Tibial artery (tissue), 4 donors: ENCODE measurements around the gene ACTR3.

Experiments
- DNase-seq, 2 donors: peaks; one replicate each; pipeline ENCODE4 v3.0.0-alpha.2; 2019
- H3K27ac ChIP-seq, 2 donors: fragments of 200-600 bp; sonication (generic) in 1 of 2; 1 replicate in 1 of 2; 2 replicates in 1 of 2; pipeline ENCODE4 v1.5.1; 2018 to 2019; ENCODE audit warnings: mild to moderate bottlenecking in 1 of 2
- H3K27me3 ChIP-seq, 2 donors: fragments of 200-600 bp; sonication (generic) in 1 of 2; one replicate each; pipeline versions ENCODE4 v1.5.1 to v1.6.0; 2016 to 2019
- H3K36me3 ChIP-seq, 3 donors: fragments of 200-600 bp; sonication (generic) in 2 of 3; one replicate each; pipeline ENCODE4 v1.5.1; 2016 to 2019; ENCODE audit warnings: mild to moderate bottlenecking in 2 of 3
- H3K4me1 ChIP-seq, 4 donors: fragments of 200-600 bp; sonication (generic) in 2 of 4; 1 replicate in 3 of 4; 2 replicates in 1 of 4; pipeline ENCODE4 v1.5.1; 2016 to 2019
- H3K4me3 ChIP-seq, 2 donors: fragments of 200-600 bp; sonication (generic) in 1 of 2; 1 replicate in 1 of 2; 2 replicates in 1 of 2; pipeline ENCODE4 v1.5.1; 2018 to 2019; ENCODE audit warnings: mild to moderate bottlenecking in 2 of 2
- H3K9me3 ChIP-seq, 3 donors: fragments of 200-600 bp; sonication (generic) in 1 of 3; one replicate each; pipeline ENCODE4 v1.5.1; 2016 to 2019
- CTCF ChIP-seq, 2 experiments: fragments of 200-600 bp in 1 of 2; fragments of 450-650 bp in 1 of 2; IDR thresholded peaks; one replicate each; pipeline ENCODE4 v1.5.1; 2017 to 2019; ENCODE audit warnings: antibody characterized with exemption in 2 of 2, mild to moderate bottlenecking in 1 of 2, moderate library complexity in 1 of 2
- intact Hi-C: fragments of 100-400 bp; cut with DNase I; formaldehyde crosslinking; loops from one replicate; pipeline ENCODE4 v1.15.0; 2023; ENCODE audit warnings: low total_unique reads

ACTR3 gene

DNA sequence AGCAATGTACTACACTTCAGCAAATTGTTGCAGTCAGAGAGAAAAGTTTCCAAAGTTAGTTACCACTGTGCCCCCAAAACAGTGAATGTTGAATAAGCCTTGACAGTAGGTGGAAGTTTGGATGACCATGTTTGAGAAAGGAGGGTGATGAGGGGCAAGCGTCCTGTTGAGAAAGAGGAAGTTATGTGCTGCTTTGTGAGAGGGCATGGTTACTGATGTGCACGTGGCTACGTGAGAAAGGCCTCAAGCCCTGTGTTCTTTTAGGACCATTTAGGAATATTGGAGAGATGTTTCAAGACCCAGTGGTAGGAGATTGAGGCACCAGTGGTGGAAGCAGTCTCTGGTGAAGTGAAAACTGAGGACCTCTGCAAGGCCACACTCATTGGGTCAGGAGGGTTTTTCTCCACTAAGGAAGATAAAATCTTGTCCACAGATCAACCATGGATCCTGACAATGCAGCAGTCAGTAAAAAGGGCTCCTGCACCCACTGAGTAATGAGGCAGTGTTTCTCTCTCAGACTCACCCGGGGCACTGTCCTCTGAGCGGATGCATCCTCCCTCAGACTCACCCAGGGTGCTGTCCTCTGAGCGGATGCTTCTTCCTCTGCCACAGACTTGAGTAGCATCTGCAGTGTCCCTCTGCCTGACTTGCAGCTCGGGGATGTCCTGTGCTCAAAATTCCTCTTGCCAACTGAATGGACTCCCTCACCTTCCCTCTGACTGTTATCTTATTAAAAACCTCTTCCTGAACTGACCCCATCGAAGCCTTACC lies 34.7 kb upstream of the ACTR3 start:
- Histone ChIP-seq H3K4me3 (no peak overlapping the region), H3K27ac (no peak overlapping the region), H3K36me3 (no peaks in the 10 kb centered on the region), H3K27me3 (no peaks in the 10 kb centered on the region), H3K9me3 (no peaks in the 10 kb centered on the region), H3K4me1 (no peaks in the 10 kb centered on the region)
- DNase-seq, result no peak
- no peak for TF ChIP-seq CTCF (IDR thresholded peaks at IDR 0.05)
- intact Hi-C loops, result no loop called here

GRCh38 chr2:113857464-113857863 lies 32.4 kb upstream of the ACTR3 start:
- no peaks in the 10 kb centered on the region for H3K4me1 ChIP-seq
- H3K36me3 ChIP-seq, result no peaks in the 10 kb centered on the region
- TF ChIP-seq CTCF (IDR thresholded peaks at IDR 0.05), result no peak
- no peaks in the 10 kb centered on the region for H3K27me3 ChIP-seq
- no peak overlapping the region for H3K4me3 ChIP-seq
- H3K27ac ChIP-seq, result no peak overlapping the region
- no peaks in the 10 kb centered on the region for H3K9me3 ChIP-seq
- intact Hi-C loops, result no loop called here
- DNase-seq, result no peak

DNA sequence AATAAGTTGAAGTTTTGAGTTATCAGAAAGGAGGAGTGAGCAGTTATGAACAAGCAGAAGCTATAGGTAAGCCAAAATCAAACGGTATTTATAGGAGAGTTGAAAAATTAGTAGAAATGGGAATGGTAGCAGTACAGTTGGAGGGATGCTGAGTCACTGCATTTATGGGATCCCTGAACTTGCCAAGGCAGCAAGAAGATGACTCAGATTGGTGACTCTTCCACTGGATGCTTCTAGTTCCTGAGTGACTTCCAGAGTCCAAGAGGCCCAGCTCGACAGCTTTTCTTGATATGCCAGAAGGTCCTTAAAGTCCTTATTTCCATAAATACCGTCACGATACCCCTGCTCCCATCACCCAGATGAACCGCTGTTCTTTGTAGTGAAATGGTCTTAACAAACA lies 31.1 kb upstream of the ACTR3 start:
- Histone ChIP-seq H3K4me1 (no peaks in the 10 kb centered on the region), H3K4me3 (no peak overlapping the region), H3K36me3 (no peaks in the 10 kb centered on the region), H3K27me3 (no peaks in the 10 kb centered on the region), H3K27ac (no peak overlapping the region), H3K9me3 (no peaks in the 10 kb centered on the region)
- DNase-seq, result no peak
- TF ChIP-seq CTCF (IDR thresholded peaks at IDR 0.05), result no peak
- intact Hi-C loops, result no loop called here

GRCh38 chr2:113861740-113862139 lies 28.1 kb upstream of the ACTR3 start:
- Histone ChIP-seq H3K36me3 (no peaks in the 10 kb centered on the region), H3K27ac (no peak overlapping the region), H3K9me3 (no peaks in the 10 kb centered on the region), H3K4me1 (no peaks in the 10 kb centered on the region), H3K27me3 (no peaks in the 10 kb centered on the region), H3K4me3 (no peak overlapping the region)
- intact Hi-C loops, result no loop called here
- TF ChIP-seq CTCF (IDR thresholded peaks at IDR 0.05), result no peak
- DNase-seq, result no peak

DNA sequence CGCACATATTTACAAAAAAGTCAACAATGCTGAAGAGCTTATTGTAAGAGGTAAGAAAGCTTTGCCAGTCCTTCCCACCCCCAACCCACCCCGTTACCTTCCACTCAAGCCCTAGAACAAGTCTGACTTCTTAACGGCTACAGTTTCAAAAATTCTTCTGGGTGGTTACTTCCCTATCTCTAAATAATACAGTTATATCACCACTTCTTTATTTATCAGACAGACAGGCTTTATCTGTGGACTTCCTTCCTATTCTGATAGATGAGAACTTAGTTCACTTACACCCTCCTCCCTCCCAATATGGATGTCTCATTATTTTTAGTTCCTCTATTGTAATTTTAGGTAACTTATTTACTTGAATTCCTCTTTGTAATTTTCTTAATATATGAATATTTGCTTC lies 26.7 kb upstream of the ACTR3 start:
- Histone ChIP-seq H3K4me1 (no peaks in the 10 kb centered on the region), H3K27ac (no peak overlapping the region), H3K9me3 (no peaks in the 10 kb centered on the region), H3K36me3 (no peaks in the 10 kb centered on the region), H3K4me3 (no peak overlapping the region), H3K27me3 (no peaks in the 10 kb centered on the region)
- intact Hi-C loops, result no loop called here
- no peak for TF ChIP-seq CTCF (IDR thresholded peaks at IDR 0.05)
- DNase-seq, result no peak

DNA sequence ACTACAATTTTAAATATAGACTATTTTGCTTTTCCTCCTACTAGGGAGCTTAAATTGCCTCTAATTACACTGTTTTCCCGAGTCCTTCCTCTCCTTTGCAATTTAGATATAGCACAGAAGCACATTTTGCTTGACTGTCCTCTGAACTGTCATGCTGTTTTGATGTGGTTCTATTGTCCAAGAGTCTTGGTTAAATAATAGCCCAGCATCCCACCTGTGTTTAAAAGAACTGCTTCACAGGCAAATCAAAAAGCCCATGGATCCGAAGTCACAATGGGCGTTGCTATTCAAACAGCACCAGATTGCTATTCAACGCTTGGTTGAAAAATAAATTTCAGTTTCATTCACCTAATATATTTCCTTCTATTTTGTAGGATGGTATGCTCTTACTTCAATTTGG lies 22.3 kb upstream of the ACTR3 start:
- Histone ChIP-seq H3K36me3 (no peaks in the 10 kb centered on the region), H3K4me3 (no peak overlapping the region), H3K9me3 (no peaks in the 10 kb centered on the region), H3K4me1 (no peaks in the 10 kb centered on the region), H3K27me3 (no peaks in the 10 kb centered on the region), H3K27ac (no peak overlapping the region)
- no peak for TF ChIP-seq CTCF (IDR thresholded peaks at IDR 0.05)
- intact Hi-C loops, result no loop called here
- no peak for DNase-seq
